ENCODE data around the gene HEG1.
"Not testable (repeated sequence)": the region's sequence is repeated elsewhere in the genome, so short reads cannot be mapped to it uniquely, and the experiment has no call there.

The HEG1 gene, protein sequence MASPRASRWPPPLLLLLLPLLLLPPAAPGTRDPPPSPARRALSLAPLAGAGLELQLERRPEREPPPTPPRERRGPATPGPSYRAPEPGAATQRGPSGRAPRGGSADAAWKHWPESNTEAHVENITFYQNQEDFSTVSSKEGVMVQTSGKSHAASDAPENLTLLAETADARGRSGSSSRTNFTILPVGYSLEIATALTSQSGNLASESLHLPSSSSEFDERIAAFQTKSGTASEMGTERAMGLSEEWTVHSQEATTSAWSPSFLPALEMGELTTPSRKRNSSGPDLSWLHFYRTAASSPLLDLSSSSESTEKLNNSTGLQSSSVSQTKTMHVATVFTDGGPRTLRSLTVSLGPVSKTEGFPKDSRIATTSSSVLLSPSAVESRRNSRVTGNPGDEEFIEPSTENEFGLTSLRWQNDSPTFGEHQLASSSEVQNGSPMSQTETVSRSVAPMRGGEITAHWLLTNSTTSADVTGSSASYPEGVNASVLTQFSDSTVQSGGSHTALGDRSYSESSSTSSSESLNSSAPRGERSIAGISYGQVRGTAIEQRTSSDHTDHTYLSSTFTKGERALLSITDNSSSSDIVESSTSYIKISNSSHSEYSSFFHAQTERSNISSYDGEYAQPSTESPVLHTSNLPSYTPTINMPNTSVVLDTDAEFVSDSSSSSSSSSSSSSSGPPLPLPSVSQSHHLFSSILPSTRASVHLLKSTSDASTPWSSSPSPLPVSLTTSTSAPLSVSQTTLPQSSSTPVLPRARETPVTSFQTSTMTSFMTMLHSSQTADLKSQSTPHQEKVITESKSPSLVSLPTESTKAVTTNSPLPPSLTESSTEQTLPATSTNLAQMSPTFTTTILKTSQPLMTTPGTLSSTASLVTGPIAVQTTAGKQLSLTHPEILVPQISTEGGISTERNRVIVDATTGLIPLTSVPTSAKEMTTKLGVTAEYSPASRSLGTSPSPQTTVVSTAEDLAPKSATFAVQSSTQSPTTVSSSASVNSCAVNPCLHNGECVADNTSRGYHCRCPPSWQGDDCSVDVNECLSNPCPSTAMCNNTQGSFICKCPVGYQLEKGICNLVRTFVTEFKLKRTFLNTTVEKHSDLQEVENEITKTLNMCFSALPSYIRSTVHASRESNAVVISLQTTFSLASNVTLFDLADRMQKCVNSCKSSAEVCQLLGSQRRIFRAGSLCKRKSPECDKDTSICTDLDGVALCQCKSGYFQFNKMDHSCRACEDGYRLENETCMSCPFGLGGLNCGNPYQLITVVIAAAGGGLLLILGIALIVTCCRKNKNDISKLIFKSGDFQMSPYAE (N-terminal part only)

DNA sequence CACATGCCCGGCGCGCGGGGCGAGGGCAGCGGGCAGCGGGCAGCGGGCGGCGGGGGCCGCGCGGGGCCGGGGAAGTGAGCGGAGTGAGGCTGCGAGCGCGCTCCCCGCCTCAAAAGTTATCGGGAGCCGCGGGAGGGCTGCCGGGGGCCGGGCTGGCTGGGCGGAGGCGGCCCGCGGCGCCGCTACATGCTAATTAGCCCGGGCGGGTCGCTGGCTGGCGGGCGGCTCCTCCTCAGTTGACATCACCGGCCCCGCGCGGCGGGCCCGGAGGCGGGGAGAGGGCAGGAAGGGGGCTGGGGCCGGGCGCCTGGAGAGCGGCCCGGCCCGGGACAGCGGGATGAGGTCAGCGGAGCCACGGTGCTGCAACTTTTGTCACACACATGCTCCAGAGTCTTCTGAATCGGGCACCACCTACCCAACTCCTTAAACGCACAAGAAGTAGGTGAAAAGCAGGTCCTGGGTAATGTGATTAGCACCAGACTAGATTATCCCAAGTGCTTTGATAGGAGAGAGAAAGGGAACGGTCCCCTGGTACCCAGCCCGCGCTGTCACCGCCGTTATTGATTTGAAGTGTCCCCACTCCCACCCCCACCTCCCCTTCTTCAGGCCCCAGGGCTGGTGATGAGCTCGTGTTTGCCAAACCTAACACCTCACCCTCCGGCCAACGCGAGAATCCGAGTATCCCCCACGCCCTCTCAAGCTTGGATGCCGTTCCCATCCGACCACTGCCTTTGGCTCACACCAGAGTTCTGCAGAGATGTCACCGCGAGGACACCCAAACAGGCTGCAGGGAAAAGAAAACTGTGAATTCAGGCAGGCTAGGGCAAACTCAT is at the start of gene HEG1:
Gene HEG1 (minus strand): TSS at position 85 of the 833 bp plus-strand sequence. CDS start 107 bp downstream, outside the sequence.
- peak; percentile 62 for DNase-seq

DNA sequence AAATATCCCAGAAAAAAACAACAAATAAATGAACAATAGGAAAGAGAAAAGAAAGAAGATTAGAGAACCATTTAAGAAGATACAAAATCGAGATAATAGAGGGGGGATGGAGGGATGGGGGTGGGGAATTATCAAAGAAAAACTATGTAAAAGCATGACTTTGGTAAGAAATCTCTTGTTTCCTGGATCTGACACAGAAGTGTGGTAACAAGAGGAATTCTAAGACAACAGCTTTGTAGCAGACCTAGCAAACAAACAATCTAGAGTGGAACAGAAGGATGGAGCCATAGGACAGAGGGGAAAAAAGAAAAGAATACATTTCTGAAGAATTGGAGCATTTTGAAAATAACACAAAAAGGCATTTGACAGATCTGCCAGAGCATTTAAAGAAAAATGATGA is 49.3 kb upstream of the HEG1 start:
- DNase-seq, result no peak

DNA sequence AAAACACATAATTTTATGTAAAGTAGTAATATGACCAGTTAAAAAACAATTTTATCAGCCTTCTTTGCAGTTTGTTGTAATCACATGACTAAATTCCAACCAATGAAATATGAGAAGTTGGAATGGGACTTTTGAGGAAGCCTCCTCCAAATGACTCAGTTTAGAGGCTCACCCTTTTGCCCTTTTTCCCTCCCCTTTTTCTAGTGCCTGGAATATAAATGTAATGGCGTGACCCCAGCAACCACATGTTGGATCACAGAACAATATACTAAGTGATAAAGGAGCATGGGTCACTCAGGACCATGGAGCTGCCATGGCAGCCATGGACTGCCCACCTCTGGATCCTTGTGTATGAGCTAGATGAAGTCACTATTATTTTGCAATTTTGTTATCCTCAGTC is 48.8 kb upstream of the HEG1 start:
- DNase-seq, result no peak

DNA sequence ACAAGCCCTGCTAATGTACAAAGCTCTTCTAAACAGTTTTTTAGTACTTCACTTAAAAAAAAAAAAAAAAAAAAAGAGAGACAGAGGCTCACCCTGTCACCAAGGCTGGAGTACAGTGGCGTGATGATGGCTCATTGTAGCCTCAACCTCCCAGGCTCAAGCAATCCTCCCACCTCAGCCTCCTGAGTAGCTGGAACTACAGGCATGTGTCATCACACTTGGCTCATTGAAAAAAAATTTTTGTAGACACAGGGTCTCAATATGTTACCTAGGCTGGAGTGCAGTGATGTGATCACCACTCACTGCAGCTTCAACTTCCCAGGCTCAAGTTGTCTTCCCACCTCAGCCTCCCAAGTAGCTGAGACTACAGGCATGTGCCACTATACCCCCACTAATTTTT is 47.6 kb upstream of the HEG1 start:
- DNase-seq, result no peak

DNA sequence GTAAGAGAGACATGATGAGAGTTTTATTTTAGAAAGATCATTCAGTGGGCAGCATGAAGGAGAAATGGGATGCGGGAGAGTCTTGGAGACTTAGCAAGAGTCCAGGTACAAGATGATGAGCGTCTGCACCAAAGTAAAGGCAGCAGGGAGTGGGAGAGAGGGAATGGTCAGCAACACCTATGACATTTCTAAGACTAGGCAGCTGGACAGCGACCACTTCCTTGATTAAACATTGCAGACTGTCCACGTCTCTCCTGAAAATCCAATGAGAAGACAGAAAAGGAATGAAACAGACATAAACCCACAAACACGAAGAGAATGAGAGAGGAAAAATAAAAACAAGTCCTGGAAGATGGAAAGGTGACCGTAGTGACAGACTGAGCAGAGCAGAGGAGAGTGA is 46.7 kb upstream of the HEG1 start:
- no peak for DNase-seq

DNA sequence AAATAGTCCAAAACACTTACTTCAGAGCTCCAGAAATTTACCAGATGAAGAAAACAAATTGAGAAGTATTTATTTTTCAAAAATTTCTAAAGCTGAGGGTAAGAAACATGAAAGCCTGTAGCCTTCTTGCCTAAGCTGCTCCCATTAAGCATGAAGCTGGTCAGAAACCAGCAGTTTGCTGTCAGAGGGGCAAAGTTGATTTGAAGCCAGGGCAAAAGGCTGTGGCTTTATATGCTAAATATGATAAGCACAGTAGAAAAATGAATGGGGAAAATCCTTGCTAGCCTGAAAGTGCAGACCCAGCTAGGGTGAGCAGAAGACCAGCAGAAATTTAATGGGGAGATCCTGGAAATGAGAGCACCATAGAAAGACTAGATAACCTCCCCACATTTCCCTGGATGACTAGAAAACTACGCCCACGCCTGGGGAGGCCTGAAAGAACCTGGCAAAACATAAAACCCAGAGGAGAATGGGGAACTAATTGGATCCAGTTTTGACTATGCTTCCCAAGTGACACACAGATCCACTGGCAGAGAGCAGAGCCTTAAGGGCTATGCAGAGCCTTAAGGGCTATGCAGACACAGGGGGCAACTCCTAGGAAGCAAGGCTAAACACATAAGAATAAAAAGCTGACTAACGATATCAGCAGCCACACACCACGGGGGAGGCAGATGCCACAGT is 43.0 kb upstream of the HEG1 start:
- no peak for DNase-seq

DNA sequence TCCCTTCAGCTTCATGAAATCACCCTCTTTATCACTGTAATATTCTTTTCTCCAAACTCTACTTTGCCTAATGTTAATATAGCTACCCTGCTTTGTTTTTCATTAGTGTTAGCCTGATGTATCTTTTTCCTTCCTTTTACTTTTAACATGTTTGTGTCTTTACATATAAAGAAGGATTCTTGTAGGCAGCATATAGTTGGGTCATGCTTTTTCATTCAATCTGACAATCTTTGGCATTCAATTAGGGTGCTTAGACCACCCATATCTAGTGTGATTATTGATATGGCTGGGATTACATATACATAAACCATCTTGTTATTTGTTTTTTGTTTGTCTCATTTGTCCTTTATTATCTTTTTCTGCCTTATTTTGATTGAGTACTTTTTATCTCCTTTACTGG is 34.9 kb upstream of the HEG1 start:
- DNase-seq, result no peak

DNA sequence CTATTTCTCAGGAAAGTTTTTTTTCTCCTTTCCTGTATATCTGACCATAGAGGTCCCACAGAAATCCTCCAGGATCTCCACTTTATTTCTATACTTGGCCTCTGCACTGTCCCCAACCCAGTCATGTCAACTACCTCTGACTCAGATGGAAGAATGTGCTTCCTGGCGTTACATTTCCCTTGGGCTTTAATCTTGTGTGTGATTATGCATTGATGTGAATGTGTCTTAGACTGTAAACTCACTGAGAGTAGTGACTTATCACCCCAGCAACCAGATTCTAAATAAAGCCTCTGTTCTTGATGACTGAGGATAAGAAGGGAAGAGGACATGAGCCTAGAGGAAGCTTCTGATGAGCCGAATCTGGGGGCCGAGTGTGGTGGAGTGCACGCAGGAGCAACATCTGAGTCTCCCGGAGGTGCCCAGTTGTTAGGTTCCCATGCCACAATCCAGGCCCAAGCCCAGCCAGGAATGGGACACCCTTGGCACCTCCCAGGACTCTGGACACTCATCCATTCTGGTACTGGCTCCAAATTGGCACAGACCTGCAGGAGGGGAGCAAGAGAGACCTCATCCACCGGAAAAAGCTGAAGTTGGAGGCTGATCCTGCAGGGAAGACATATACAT is 32.1 kb upstream of the HEG1 start:
- no peak for DNase-seq

DNA sequence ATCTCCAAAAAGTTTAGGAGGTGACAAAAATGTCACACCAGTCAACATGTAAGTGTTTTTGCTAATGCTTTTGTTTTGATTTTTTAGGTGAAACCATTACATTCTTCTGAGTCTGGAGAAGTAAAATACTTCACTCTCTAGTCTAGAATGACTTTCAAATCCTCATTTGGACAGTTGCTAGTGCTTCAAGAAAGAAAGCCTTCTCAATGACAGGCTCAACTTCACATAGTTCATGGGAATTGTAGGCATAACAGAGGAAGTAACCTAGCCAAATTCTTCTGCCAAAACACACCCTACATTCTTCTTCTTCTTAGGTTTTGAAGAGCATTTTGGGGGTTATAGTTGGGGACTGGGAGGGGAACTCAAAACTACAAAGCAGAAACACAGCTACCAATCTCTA is 29.4 kb upstream of the HEG1 start:
- DNase-seq, result no peak

DNA sequence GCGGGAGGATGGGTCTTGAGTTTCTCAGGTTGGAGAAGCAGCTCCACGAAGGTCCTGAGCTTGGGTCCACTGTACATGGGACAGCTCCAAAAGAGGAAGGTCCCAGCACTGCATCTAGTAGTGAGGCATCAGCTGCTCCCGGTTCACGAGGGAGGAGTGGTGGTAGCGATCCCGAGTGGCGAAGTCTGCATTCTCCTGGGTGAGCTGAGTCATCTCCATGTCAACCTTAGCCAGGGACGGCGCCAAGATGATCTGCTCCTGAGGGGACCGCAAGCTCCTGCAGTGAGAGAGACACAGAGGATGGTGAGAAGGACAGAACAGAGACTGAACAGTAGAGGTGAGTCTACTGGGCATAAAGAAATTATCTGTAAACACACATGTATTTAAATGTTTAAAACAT is 28.0 kb upstream of the HEG1 start:
- no peak for DNase-seq

DNA sequence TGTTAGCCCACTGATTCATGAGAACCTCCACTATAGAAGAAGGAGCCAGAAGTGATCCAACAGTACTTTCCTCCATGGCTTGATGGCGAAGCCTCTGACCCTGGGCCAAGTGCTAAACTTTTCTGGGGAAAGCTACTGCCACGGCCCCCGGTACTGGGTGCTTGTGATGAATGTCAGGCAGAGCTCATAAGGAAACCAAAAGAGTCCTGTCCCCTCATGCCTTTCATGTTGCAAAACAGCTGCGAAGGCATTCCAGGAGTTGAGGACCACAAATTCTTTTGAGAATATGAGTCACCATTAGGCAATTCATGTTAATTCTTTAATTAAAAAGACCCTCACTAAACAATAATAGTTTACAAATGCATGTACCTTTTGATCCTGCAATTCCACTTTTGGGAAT is 26.5 kb upstream of the HEG1 start:
- DNase-seq, result not testable (repeated sequence)

DNA sequence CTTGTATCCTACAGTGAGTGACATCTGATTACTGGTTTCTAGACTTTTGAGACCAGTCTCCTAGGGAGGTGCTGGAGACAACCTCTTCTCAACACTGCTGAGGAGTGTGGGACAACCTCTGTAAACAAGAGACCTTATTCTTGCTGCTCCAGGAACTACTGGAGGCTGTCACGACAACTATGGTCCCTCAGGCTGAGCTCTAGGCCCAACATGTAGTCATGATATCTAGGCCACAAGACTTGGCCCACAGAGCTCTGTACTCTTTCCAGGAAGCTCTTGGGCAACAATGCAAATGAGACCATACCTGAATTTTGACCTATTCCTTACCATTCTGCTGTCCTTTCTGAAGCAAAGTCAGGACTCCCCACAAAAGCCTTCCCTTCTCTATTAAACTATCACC is 24.3 kb upstream of the HEG1 start:
- no peak for DNase-seq

DNA sequence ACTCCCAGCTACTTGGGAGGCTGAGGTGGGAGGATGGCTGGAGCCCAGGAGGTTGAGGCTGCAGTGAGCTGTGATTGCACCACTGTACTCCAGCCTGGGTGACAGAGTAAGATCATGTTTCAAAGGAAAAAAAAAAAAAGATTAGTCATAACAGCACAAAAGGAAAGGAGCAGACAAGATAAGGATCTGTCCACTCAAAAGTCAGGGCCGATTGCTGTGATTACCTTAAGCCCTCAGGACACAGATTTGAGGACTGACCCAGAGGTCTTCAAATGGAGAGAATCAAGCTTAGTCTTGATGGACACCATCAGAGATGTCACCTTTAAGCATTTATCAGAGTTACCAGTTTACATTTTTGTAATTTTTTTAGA is 23.9 kb upstream of the HEG1 start:
- no peak for DNase-seq

DNA sequence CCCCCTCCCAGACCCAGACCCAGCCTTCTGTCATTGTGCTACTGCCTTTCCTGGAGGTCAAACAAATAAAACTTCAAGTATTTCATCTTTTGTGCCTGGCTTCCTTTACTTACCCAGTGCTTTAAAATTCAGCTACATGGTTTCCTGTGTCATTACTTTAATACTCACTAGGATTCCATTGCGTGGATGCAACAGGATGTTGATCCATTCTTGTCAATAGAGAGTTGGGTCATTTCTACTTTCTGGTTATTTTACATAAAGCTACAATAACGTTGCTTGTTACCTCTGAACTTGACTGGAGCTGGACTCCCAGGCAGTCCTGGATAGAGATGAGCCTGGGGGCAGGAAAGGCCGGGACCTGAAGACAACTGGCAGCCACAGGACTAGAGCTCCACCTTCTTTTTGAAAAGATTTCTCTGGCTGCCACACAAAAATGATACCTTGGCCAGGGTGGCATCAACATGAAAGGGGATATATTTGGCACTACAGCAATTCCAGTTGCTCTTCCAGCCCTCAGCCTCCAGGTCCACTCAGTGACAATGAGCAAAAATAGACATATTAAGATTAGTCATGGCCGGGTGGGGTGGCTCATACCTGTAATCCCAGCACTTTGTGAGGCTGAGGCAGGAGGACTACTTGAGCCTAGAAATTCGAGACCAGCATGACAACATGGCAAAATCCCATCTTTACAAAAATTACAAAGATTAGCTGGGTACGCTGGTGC is 23.3 kb upstream of the HEG1 start:
- no peak for DNase-seq

DNA sequence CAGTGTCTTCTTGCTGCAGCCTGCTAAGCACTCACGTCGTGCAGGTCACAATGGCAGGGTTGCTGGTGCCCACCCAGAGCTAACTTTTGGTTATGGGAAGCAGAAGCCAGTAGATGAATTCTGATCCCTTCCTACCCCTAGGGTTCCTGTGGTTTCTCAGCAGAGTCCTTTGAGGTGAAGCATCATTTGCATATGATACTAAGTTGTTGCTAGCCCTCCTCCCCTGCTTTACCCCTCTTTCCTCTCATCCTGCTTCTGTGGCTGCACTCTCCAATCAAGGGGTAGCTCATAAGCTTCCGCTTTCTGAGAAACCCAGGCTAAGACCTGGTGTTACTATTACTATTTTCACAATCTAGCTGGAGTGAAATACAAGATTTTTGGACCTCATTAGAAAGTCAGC is 22.1 kb upstream of the HEG1 start:
- DNase-seq, result no peak

DNA sequence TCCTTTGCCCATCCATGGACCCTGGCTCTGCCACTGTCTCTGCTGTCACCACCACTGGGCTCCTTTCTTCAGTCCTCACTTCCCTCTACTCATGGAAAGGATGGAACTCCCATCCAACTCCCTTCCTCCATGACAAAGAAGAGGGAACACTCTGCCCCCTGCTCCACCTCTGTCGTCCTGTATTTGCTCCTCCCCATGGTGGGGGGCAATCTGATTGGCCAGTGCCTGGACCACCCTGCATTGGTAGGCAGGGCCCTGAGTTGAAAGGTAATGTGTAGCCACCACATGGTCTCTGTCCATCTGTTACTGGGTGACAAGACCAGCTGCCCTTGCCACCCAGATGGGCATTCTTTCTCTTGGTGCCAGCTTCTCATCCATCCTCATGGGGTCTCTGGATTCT is 20.7 kb upstream of the HEG1 start:
- DNase-seq, result no peak

DNA sequence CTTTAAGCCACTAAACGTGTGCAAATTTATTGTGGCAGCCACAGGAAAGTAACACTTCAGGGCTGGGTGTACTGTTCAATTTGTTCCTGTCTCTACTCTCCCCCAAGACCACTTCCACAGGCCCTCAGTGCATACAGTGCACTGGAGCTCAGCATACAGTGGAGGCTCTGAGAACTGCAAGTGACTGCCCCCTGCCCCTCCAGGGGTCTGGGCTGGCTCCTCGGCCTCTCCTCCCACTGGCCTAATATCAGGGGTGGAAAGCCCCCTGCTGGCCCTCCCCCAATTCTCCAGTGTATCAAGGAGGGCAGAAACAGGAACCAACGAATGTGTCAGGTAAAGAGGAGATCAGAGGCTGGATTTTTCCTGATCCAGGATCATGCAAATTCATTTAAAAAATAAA is 19.9 kb upstream of the HEG1 start:
- no peak for DNase-seq

DNA sequence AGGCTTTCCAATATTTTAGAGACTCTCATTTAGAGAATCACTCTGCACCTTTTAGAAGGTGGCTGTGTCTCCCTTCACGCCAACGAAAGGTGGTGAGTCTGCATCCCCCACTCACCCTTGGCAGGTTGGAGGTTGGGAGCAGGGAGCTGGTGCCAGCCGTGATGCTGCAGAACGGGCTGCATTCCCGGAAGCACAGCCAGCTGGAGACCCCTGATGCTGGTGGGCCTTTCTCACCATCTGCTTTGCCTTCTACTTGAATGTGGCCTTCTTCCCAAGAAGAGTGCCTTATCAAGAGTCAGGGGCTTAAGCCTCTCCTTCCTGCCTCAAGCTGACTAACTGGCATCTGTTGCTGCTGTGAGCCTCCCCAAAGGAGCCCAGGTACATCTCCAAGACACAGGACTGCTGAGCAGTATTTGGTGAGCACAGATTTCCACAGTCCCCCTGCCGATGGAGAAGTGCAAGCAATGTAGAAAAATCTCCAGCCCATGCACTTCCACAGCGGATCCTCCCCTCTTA is 17.7 kb upstream of the HEG1 start:
- DNase-seq, result no peak

DNA sequence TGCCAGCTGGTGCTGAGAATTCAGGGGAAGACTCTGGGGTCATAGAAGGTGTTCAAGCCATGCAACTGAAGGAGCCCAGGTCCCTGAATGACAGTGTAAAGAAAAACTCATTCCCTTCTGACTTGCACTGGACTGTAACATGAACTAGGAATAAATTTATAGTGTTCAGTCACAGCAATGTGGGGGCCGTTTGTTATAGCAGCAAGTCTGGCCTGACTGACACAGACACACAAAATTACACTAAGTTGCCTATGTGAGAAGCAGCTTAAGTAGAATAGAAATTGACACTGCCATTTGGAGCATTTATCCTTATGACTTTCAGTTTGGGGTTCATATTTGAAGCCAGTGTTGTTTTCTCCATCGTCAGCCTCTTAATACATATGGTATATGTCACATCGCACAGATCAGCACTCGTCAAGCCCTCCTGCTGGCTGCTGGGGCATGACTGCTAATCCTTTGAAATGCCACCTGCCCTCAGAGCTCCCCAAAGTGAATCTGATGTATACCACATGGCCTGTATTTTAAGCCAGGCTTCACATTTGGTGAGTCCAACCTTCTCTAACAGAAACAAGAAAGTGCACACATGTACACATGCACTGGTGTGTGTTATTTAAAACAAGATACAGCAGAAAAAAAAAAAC is 17.1 kb upstream of the HEG1 start:
- DNase-seq, result no peak

DNA sequence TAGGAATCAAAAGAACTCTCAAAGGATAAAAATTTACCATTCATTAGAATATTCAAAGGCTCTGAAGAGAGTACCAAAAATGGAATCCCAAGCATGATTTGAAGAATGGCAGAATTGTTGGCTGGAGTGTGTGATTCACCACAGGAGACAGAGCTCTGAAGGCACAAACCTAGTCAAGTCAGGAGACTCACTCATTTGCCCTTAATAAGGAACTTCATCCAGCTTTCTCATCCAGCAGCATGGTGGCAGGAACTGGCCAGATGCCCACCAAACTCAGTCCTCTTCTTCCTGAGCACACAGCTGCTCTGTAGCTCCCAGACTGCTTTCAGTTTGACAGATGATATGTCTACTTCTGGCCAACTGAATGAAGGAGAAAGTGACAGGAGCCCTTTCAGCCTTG is 16.5 kb upstream of the HEG1 start:
- DNase-seq, result no peak
